Measurements from ENCODE around the gene PTPRA.

Gene PTPRA

DNA sequence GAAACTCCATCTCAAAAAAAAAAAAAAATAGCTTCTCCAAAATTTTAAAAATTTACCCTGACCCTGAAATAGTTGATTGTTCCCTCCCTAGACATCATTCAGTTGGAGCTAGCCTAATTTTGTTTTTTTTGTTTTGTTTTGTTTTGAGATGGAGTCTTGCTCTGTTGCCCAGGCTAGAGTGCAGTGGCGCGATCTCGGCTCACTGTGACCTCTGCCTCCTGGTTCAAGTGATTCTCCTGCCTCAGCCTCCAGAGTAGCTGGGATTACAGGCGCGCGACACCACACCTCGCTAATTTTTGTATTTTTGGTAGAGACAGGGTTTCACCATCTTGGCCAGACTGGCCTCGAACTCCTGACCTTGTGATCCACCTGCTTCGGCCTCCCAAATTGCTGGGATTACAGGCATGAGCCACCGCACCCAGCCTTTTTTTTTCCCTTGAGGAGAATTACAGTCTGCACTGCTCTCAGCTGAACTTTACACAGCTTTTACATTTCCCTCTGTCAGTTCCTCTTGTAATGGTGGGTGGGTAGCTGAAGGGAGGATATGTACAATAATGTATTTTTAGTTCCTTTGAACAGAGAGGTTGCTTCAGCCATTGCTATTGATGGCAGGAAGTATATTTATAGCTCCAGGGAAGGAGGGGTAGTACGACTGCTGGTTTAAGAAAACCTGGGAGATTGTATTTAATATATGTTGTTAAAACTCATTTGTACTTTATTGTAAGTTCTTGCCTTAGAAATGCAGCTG lies 27.7 kb downstream of the PTPRA start:
- H3K4me3 ChIP-seq (ENCODE audit: low read depth, low read length): no peak overlapping the region
- DNase-seq (ENCODE audit: low read depth): peak; percentile 82
- TF ChIP-seq, protein P1, sequence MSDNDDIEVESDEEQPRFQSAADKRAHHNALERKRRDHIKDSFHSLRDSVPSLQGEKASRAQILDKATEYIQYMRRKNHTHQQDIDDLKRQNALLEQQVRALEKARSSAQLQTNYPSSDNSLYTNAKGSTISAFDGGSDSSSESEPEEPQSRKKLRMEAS (IDR thresholded peaks at IDR 0.05; ENCODE audit: low read depth, low read length): no peak
- TF ChIP-seq, protein P2, sequence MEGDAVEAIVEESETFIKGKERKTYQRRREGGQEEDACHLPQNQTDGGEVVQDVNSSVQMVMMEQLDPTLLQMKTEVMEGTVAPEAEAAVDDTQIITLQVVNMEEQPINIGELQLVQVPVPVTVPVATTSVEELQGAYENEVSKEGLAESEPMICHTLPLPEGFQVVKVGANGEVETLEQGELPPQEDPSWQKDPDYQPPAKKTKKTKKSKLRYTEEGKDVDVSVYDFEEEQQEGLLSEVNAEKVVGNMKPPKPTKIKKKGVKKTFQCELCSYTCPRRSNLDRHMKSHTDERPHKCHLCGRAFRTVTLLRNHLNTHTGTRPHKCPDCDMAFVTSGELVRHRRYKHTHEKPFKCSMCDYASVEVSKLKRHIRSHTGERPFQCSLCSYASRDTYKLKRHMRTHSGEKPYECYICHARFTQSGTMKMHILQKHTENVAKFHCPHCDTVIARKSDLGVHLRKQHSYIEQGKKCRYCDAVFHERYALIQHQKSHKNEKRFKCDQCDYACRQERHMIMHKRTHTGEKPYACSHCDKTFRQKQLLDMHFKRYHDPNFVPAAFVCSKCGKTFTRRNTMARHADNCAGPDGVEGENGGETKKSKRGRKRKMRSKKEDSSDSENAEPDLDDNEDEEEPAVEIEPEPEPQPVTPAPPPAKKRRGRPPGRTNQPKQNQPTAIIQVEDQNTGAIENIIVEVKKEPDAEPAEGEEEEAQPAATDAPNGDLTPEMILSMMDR (IDR thresholded peaks at IDR 0.05; ENCODE audit: low read depth, low read length): no peak
- TF ChIP-seq POLR2A (IDR thresholded peaks at IDR 0.05; ENCODE audit: extremely low read depth, insufficient read length) (no peak), MYC (IDR thresholded peaks at IDR 0.05; ENCODE audit: low read depth, low read length) (no peak)

DNA sequence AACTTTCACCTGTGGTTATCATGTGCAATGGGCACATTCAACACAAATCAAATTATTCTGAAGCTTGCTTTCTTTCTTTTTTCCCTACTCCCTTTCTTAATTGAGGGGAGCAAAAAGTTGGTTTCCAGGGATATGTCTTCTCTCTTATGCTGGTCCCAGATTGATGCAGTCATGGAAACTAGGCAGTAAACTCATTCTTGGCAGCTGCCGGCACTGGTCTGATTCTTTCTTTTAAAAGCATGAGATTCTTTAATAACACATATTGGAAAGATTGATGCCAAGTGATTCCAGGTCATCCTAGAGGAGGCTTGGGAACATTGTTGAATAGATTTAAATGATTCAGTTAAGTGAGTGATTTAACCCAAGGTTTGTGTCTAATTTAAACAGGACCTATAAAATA lies 29.0 kb downstream of the PTPRA start:
- TF ChIP-seq MYC (IDR thresholded peaks at IDR 0.05; ENCODE audit: low read depth, low read length) (no peak), POLR2A (IDR thresholded peaks at IDR 0.05; ENCODE audit: extremely low read depth, insufficient read length) (no peak)
- TF ChIP-seq, protein P2 (IDR thresholded peaks at IDR 0.05; ENCODE audit: low read depth, low read length): no peak
- TF ChIP-seq, protein P1 (IDR thresholded peaks at IDR 0.05; ENCODE audit: low read depth, low read length): no peak
- DNase-seq (ENCODE audit: low read depth): no peak

DNA sequence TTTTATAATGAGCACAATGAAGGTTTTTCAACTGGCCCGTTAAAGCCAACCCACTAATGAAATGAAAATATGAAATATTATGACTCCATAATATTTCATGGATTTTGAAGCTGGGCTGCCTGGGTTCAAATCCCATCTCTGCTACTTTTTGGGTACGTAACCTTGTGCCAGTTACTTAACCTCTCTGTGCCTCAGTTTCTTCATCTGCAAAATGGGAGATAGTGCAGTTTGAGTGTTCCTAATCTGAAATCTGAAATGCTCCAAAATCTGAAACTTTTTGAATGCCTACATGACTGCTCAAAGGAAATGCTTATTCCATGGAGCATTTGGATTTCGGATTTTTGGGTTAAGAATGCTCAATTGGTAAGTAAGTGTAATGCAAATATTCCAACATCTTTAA lies 29.5 kb downstream of the PTPRA start:
- no peak for DNase-seq (ENCODE audit: low read depth)
- no peak overlapping the region for H3K4me3 ChIP-seq (ENCODE audit: low read depth, low read length)
- TF ChIP-seq POLR2A (IDR thresholded peaks at IDR 0.05; ENCODE audit: extremely low read depth, insufficient read length) (no peak), MYC (IDR thresholded peaks at IDR 0.05; ENCODE audit: low read depth, low read length) (no peak)
- TF ChIP-seq, protein P2 (IDR thresholded peaks at IDR 0.05; ENCODE audit: low read depth, low read length): no peak
- TF ChIP-seq, protein P1 (IDR thresholded peaks at IDR 0.05; ENCODE audit: low read depth, low read length): no peak

More for the DNA sequence above, 29.0 kb downstream of the PTPRA start:
- H3K4me3 ChIP-seq (ENCODE audit: low read depth, low read length): no peak overlapping the region

DNA sequence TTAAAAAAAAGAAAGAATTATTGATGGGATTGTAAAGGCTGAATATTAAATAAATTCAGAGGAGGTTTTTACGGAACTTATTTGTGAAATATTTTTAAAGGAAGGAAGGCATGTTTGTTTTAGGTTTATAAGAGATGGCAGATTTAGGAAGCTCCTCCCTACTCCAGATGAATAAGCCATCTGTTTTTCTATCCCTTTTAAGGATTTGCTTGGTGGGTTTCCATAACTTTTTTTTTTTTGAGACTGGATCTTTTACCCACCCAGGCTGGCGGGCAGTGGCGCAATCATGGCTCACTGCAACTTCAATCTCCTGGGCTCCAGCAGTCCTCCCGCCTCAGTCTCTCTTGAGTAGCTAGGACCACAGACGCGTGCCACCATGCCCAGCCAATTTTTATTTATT lies 30.4 kb downstream of the PTPRA start:
- H3K4me3 ChIP-seq (ENCODE audit: low read depth, low read length): no peak overlapping the region
- no peak for DNase-seq (ENCODE audit: low read depth)
- TF ChIP-seq, protein P1 (IDR thresholded peaks at IDR 0.05; ENCODE audit: low read depth, low read length): no peak
- TF ChIP-seq MYC (IDR thresholded peaks at IDR 0.05; ENCODE audit: low read depth, low read length) (no peak), POLR2A (IDR thresholded peaks at IDR 0.05; ENCODE audit: extremely low read depth, insufficient read length) (no peak)
- TF ChIP-seq, protein P2 (IDR thresholded peaks at IDR 0.05; ENCODE audit: low read depth, low read length): no peak

DNA sequence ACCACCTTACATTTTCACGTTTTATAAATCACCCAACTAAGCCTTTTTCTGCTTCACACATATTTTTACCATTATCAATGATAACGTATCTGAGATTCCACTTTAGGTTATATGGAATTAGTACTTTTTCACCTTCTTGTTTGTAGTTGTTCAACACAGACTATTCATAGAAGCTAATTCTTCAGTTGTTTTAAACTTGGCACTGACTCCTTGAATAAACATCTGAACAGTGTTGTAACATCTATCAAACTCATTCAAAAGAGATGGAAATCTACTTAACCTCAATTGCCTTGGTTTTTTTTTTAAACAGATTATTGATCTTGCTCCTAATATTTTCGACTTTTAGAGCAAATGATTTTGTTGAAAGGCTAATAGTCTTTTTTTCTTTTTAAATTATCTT lies 34.2 kb downstream of the PTPRA start:
- H3K4me3 ChIP-seq (ENCODE audit: low read depth, low read length): no peak overlapping the region
- TF ChIP-seq, protein P1 (IDR thresholded peaks at IDR 0.05; ENCODE audit: low read depth, low read length): no peak

DNA sequence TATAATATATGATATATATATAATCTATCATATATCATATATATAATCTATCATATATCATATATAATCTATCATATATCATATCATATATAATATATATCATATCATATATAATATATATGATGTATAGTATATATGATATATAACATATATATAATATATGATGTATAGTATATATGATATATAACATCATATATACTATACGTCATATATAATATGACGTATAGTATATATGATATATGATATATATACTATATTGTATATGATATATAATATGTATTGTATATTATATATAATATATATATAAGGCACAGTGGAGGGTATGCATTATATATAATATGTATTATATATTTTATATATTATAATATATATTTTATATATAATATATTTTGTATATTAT lies 36.7 kb downstream of the PTPRA start:
- H3K4me3 ChIP-seq (ENCODE audit: low read depth, low read length): no peak overlapping the region
- DNase-seq (ENCODE audit: low read depth): no peak
- TF ChIP-seq MYC (IDR thresholded peaks at IDR 0.05; ENCODE audit: low read depth, low read length): no peak
- TF ChIP-seq, protein P1 (IDR thresholded peaks at IDR 0.05; ENCODE audit: low read depth, low read length): no peak
- TF ChIP-seq POLR2A (IDR thresholded peaks at IDR 0.05; ENCODE audit: extremely low read depth, insufficient read length): no peak
- TF ChIP-seq, protein P2 (IDR thresholded peaks at IDR 0.05; ENCODE audit: low read depth, low read length): no peak

More for the DNA sequence above, 34.2 kb downstream of the PTPRA start:
- no peak for DNase-seq (ENCODE audit: low read depth)
